ENCODE measurements around the gene WDR77. TPM values are rescaled to one million over a fixed set of nuclear protein-coding genes. Genes with fewer than 3 reads are reported as not detected.

The WDR77 gene
- 10 to 100 TPM; 22.7 to 33.8 (median 30.2) TPM for total RNA-seq

- intact Hi-C loops (cut with DNase I; ENCODE audit: low total_unique reads): no loop called here
- Histone ChIP-seq H3K4me1 (peaks cover 0 to 19% of the 10 kb centered on the region in 2 donors), H3K9me3 (no peaks in the 10 kb centered on the region), H3K27me3 (no peaks in the 10 kb centered on the region), H3K27ac (peak within 1 kb of the TSS; percentile 85 to 90), H3K36me3 (no peaks in the 10 kb centered on the region), H3K4me3 (peak within 1 kb of the TSS; percentile 79 to 95 (median 81))
- peak; percentile 93 to 96 for DNase-seq (ENCODE audit: low spot score in 2 of 2)
- TF ChIP-seq POLR2A (IDR thresholded peaks at IDR 0.05): no peak
- peak; percentile 55 to 71 (median 69) for TF ChIP-seq POLR2AphosphoS5 (IDR thresholded peaks at IDR 0.05)
- TF ChIP-seq CTCF (IDR thresholded peaks at IDR 0.05): no peak
Observed at GRCh38 chr1:111448918-111449702, at the start of gene WDR77, which contains the start of gene ATP5PB. TSS of gene WDR77 (minus strand) at chr1:111449256. CDS start at chr1:111449169, 87 bp downstream. TSS of gene ATP5PB (plus strand) at chr1:111449464. CDS start at chr1:111449542, 78 bp downstream.

GRCh38 chr1:111497592-111497991, 48.5 kb upstream of the WDR77 start:
- no peaks in the 10 kb centered on the region for H3K36me3 ChIP-seq
- DNase-seq (ENCODE audit: low spot score in 2 of 2): no peak
- TF ChIP-seq POLR2AphosphoS5 (IDR thresholded peaks at IDR 0.05) (no peak), CTCF (IDR thresholded peaks at IDR 0.05) (no peak), POLR2A (IDR thresholded peaks at IDR 0.05) (no peak)
- H3K9me3 ChIP-seq: no peaks in the 10 kb centered on the region
- intact Hi-C loops (cut with DNase I; ENCODE audit: low total_unique reads): no loop called here
- no peak overlapping the region for H3K4me3 ChIP-seq
- no peaks in the 10 kb centered on the region for H3K4me1 ChIP-seq
- no peaks in the 10 kb centered on the region for H3K27me3 ChIP-seq
- no peak overlapping the region for H3K27ac ChIP-seq

GRCh38 chr1:111496398-111496797, 47.3 kb upstream of the WDR77 start:
- Histone ChIP-seq H3K4me1 (no peaks in the 10 kb centered on the region), H3K27ac (no peak overlapping the region), H3K9me3 (no peaks in the 10 kb centered on the region), H3K4me3 (no peak overlapping the region), H3K36me3 (no peaks in the 10 kb centered on the region), H3K27me3 (no peaks in the 10 kb centered on the region)
- TF ChIP-seq CTCF (IDR thresholded peaks at IDR 0.05): no peak
- TF ChIP-seq POLR2A (IDR thresholded peaks at IDR 0.05): no peak
- TF ChIP-seq POLR2AphosphoS5 (IDR thresholded peaks at IDR 0.05): no peak
- intact Hi-C loops (cut with DNase I; ENCODE audit: low total_unique reads): no loop called here
- DNase-seq (ENCODE audit: low spot score in 2 of 2): no peak

- Histone ChIP-seq H3K27ac (no peak overlapping the region), H3K4me3 (no peak overlapping the region)
Observed at GRCh38 chr1:111491070-111491469, 42.0 kb upstream of the WDR77 start.

More at GRCh38 chr1:111491070-111491469, 42.0 kb upstream of the WDR77 start:
- H3K9me3 ChIP-seq: no peaks in the 10 kb centered on the region
- H3K36me3 ChIP-seq: no peaks in the 10 kb centered on the region
- intact Hi-C loops (cut with DNase I; ENCODE audit: low total_unique reads): no loop called here
- H3K4me1 ChIP-seq: no peaks in the 10 kb centered on the region
- DNase-seq (ENCODE audit: low spot score in 2 of 2): no peak
- TF ChIP-seq CTCF (IDR thresholded peaks at IDR 0.05) (no peak), POLR2AphosphoS5 (IDR thresholded peaks at IDR 0.05) (no peak), POLR2A (IDR thresholded peaks at IDR 0.05) (no peak)
- H3K27me3 ChIP-seq: no peaks in the 10 kb centered on the region
